ENCODE measurements around the gene TRPV4. TPM values are rescaled to one million over a fixed set of nuclear protein-coding genes. Genes with fewer than 3 reads are reported as not detected.

Gene TRPV4
- total and polyA plus RNA-seq, 9 of the 15 experiments (the other 6 are each of a cell fraction or from before 2014, with no cell fraction given), result 0.13 TPM; not detected in 8

DNA sequence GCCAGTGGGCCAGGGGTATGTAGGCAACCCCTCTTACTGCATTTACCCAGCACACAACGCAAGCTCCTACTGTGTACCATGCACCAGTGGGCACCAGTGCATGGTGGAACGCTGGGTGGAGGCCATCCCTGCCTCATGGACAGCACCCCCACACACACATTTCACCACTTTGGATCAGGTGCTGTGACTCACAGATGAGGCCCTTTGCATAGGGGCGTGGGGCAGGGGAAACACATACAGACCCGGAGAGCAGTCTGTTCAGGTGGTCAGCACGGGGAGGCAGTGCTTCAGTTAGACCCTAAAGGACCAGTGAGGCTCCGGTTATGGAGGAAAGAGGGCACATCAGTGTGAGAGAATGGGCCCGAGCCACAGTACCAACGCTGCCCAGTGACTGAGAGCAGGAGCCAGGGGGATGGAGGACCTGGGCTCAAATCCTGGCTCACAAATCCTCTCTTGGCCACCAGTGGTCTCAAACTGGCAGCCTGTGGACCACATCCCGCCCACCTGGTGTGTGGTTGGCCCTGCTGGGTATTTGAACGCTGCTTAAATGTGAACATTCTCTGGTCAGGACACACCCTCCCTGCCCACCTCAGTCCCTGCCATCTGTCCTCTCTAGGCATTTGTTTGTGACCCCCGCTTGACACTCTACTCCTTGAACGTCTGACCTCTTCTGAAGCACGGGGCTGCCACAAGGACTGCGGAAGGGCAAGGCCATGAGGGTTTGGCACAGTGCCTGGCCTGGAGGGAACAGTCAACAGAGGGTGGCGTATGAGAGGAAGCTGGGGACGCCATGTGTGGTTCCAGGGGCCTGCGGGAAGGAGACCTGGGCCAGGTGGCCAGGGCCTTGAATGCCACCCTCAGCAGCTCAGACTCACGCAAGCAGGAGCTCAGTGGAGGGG is 72.9 kb downstream of the TRPV4 start:
- Histone ChIP-seq H3K9ac (ENCODE audit: insufficient read depth in 1 of 2, low read depth in 2 of 2, low read length in 2 of 2) (no peak overlapping the region; a peak in 1 of 4 replicates), H3K27me3 (ENCODE audit: control insufficient read depth in 2 of 2, insufficient read depth in 2 of 2, low read length in 2 of 2) (peaks cover 15 to 56% of the 10 kb centered on the region in 2 experiments; a peak in 4 of 5 replicates), H3K4me2 (ENCODE audit: insufficient read depth, low read length) (no peak overlapping the region), H2AFZ (ENCODE audit: low read depth, low read length) (no peak overlapping the region), H3K9me1 (ENCODE audit: control insufficient read depth, insufficient read depth, low read length) (no peaks in the 10 kb centered on the region), H3K79me2 (ENCODE audit: control insufficient read depth, insufficient read depth, low read length) (no peaks in the 10 kb centered on the region), H3K27ac (ENCODE audit: extremely low read depth, low read depth, low read length) (no peak overlapping the region), H3K9me3 (replicated peaks; ENCODE audit: control insufficient read depth, insufficient read depth, low read depth, low read length) (peaks cover 3% of the 10 kb centered on the region; the same call in 1 of the 2 replicates), H4K20me1 (replicated peaks; ENCODE audit: control insufficient read depth, insufficient read depth, low read length) (no peaks in the 10 kb centered on the region; the same call in 1 of the 2 replicates), H3K4me3 (no peak overlapping the region), H3K4me1 (replicated peaks in 1 of 2; ENCODE audit: control insufficient read depth in 2 of 2, insufficient read depth in 2 of 2, low read length in 2 of 2) (no peaks in the 10 kb centered on the region; a peak in 1 of 5 replicates), H3K36me3 (ENCODE audit: control insufficient read depth, insufficient read depth, low read length) (no peaks in the 10 kb centered on the region)
- ChIA-PET POLR2A (interaction anchor here (0.6 kb wide), 1 partner anchor 44 kb away, joined by 4 read pairs; no protein-coding TSS in a partner anchor), CTCF (ENCODE audit: low intra/inter-chr PET ratio) (interaction anchor here (0.5 kb wide), 1 partner anchor 15 kb away, joined by 3 read pairs; no protein-coding TSS in a partner anchor)
- no TSS peak for BruUV-seq (replicated peaks)
- intact Hi-C loops (cut with micrococcal nuclease) (no loop called here), in situ Hi-C loops (cut with MboI) (no loop called here)
- TF ChIP-seq ZEB2 (IDR thresholded peaks at IDR 0.05), result no peak
- TF ChIP-seq ZNF140 (CRISPR knock-in tag; IDR thresholded peaks at IDR 0.05), result no peak
- TF ChIP-seq, protein P1, sequence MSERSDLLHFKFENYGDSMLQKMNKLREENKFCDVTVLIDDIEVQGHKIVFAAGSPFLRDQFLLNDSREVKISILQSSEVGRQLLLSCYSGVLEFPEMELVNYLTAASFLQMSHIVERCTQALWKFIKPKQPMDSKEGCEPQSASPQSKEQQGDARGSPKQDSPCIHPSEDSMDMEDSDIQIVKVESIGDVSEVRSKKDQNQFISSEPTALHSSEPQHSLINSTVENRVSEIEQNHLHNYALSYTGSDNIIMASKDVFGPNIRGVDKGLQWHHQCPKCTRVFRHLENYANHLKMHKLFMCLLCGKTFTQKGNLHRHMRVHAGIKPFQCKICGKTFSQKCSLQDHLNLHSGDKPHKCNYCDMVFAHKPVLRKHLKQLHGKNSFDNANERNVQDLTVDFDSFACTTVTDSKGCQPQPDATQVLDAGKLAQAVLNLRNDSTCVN (CRISPR knock-in tag; IDR thresholded peaks at IDR 0.05), result no peak
- WGBS (ENCODE audit: insufficient coverage, low coverage, missing lambda C conversion rate), result 2% methylated on average over 18 of the region's 18 CpGs
- DNase-seq (ENCODE audit: extremely low read depth in 1 of 4, low spot score in 3 of 4) (no peak), FAIRE-seq (no peak), ATAC-seq (no peak)
